ENCODE data around the gene CAVIN4.

DNA sequence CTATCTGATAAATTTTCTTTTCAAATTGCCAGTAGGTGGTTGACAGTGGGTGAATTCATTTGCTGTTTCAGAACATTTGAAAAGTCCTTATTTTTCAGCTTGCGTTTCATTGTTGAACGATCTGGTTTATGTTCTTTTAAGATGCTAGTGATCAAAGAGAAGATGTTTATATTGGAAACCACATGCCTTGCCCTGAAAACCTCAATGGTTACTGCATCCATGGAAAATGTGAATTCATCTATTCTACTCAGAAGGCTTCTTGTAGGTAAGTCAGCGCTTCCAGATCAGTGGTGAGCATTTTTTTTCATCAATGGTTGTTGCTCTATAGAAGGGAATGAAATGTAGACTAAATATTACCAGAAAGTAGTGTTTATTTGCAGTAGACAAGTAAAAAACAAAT lies 16.6 kb upstream of the CAVIN4 start:
- TF ChIP-seq, protein P1, sequence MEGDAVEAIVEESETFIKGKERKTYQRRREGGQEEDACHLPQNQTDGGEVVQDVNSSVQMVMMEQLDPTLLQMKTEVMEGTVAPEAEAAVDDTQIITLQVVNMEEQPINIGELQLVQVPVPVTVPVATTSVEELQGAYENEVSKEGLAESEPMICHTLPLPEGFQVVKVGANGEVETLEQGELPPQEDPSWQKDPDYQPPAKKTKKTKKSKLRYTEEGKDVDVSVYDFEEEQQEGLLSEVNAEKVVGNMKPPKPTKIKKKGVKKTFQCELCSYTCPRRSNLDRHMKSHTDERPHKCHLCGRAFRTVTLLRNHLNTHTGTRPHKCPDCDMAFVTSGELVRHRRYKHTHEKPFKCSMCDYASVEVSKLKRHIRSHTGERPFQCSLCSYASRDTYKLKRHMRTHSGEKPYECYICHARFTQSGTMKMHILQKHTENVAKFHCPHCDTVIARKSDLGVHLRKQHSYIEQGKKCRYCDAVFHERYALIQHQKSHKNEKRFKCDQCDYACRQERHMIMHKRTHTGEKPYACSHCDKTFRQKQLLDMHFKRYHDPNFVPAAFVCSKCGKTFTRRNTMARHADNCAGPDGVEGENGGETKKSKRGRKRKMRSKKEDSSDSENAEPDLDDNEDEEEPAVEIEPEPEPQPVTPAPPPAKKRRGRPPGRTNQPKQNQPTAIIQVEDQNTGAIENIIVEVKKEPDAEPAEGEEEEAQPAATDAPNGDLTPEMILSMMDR (IDR thresholded peaks at IDR 0.05): no peak
- no peak for TF ChIP-seq POLR2A (IDR thresholded peaks at IDR 0.05)

Data from ovary (tissue), 3 donors.